Liver (tissue), 9 donors: ENCODE measurements around the gene RALGAPA2. TPM values are rescaled to one million over a fixed set of nuclear protein-coding genes. Genes with fewer than 3 reads are reported as not detected.

Experiments
- DNase-seq: peaks from one replicate; pipeline ENCODE4 v3.0.0-alpha.2; 2017; ENCODE audit warnings: low spot score
- H3K27ac ChIP-seq, 2 donors: one replicate each; pipeline ENCODE4 v1.7.0; 2013; ENCODE audit warnings: inconsistent platforms in 2 of 2, low read length in 2 of 2, control low read depth in 1 of 2, low read depth in 1 of 2, mild to moderate bottlenecking in 1 of 2
- H3K27me3 ChIP-seq, 4 donors: one replicate each; pipeline versions ENCODE4 v1.6.1 to v1.7.0; 2013; ENCODE audit warnings: low read length in 3 of 4, inconsistent platforms in 1 of 4, mild to moderate bottlenecking in 1 of 4, moderate library complexity in 1 of 4; ENCODE audit not compliant: control insufficient read depth in 4 of 4, insufficient read depth in 4 of 4
- H3K36me3 ChIP-seq, 4 donors: one replicate each; pipeline versions ENCODE4 v1.6.1 to v1.7.0; 2013; ENCODE audit warnings: low read length in 3 of 4, mild to moderate bottlenecking in 3 of 4, low read depth in 1 of 4, moderate library complexity in 1 of 4; ENCODE audit not compliant: control insufficient read depth in 4 of 4, insufficient read depth in 3 of 4
- H3K4me1 ChIP-seq, 4 donors: one replicate each; pipeline versions ENCODE4 v1.6.1 to v1.7.0; 2013; ENCODE audit warnings: low read length in 3 of 4, mild to moderate bottlenecking in 3 of 4, moderate library complexity in 1 of 4; ENCODE audit not compliant: control insufficient read depth in 4 of 4, insufficient read depth in 4 of 4
- H3K4me3 ChIP-seq, 3 donors: one replicate each; pipeline versions ENCODE4 v1.6.1 to v1.7.0; 2013; ENCODE audit warnings: low read length in 3 of 3, control low read depth in 1 of 3, low read depth in 1 of 3, mild to moderate bottlenecking in 1 of 3
- H3K9ac ChIP-seq, 2 donors: one replicate each; pipeline ENCODE4 v1.7.0; 2013; ENCODE audit warnings: low read length in 2 of 2, mild to moderate bottlenecking in 2 of 2, moderate library complexity in 2 of 2, control low read depth in 1 of 2, low read depth in 1 of 2
- H3K9me3 ChIP-seq, 4 donors: one replicate each; pipeline versions ENCODE4 v1.6.1 to v1.7.0; 2013; ENCODE audit warnings: low read length in 3 of 4; ENCODE audit not compliant: control insufficient read depth in 4 of 4
- EGR1 ChIP-seq, 2 donors: IDR thresholded peaks; 2 replicates each; pipeline ENCODE4 v1.6.1; 2016 to 2018; ENCODE audit warnings: antibody characterized with exemption in 2 of 2, low read depth in 2 of 2
- FOXA1 ChIP-seq: IDR thresholded peaks from 2 replicates; pipeline ENCODE4 v1.6.1; 2016; ENCODE audit warnings: antibody characterized with exemption
- FOXA2 ChIP-seq: IDR thresholded peaks from 2 replicates; pipeline ENCODE4 v1.6.1; 2016; ENCODE audit warnings: antibody characterized with exemption
- GABPA ChIP-seq, 2 donors: IDR thresholded peaks in 1 of 2; conservative IDR thresholded peaks in 1 of 2; 2 replicates each; pipeline ENCODE4 v1.6.1; 2016; ENCODE audit warnings: antibody characterized with exemption in 2 of 2, mild to moderate bottlenecking in 1 of 2, moderate library complexity in 1 of 2
- HNF4A ChIP-seq, 2 donors: conservative IDR thresholded peaks; 2 replicates each; pipeline ENCODE4 v1.6.1; 2016; ENCODE audit warnings: antibody characterized with exemption in 2 of 2, mild to moderate bottlenecking in 2 of 2
- HNF4G ChIP-seq: IDR thresholded peaks from 2 replicates; pipeline ENCODE4 v1.6.1; 2016; ENCODE audit warnings: antibody characterized with exemption
- JUND ChIP-seq, 2 donors: IDR thresholded peaks; 2 replicates each; pipeline ENCODE4 v1.6.1; 2016; ENCODE audit warnings: antibody characterized with exemption in 2 of 2
- NR2F2 ChIP-seq: IDR thresholded peaks from 2 replicates; pipeline ENCODE4 v1.6.1; 2016; ENCODE audit warnings: antibody characterized with exemption
- RAD21 ChIP-seq, 2 donors: IDR thresholded peaks; 2 replicates each; pipeline ENCODE4 v1.6.1; 2016; ENCODE audit warnings: antibody characterized with exemption in 2 of 2, mild to moderate bottlenecking in 2 of 2
- RXRA ChIP-seq, 2 donors: IDR thresholded peaks; 2 replicates each; pipeline ENCODE4 v1.6.1; 2017 to 2018; ENCODE audit warnings: antibody characterized with exemption in 2 of 2, mild to moderate bottlenecking in 1 of 2
- SP1 ChIP-seq: IDR thresholded peaks from 2 replicates; pipeline ENCODE4 v1.6.1; 2018; ENCODE audit warnings: antibody characterized with exemption, mild to moderate bottlenecking
- TAF1 ChIP-seq: conservative IDR thresholded peaks from 2 replicates; pipeline ENCODE4 v1.6.1; 2016; ENCODE audit warnings: antibody characterized with exemption, mild to moderate bottlenecking
- YY1 ChIP-seq: IDR thresholded peaks from 2 replicates; pipeline ENCODE4 v1.6.1; 2016; ENCODE audit warnings: antibody characterized with exemption, mild to moderate bottlenecking
- WGBS: extraction: QIAGEN DNeasy Blood & Tissue Kit; methylation state at CpG from one replicate; pipeline ENCODE4 v1.1.7; 2013; 5-methylcytosine and 5-hydroxymethylcytosine counted together
- polyA plus RNA-seq, 2 donors: library from polyadenylated mRNA; stranded (reverse) in 1 of 2; unstranded in 1 of 2; fragments of 200-250 nt in 1 of 2; fragments of >200 nt in 1 of 2; fragmentation: Nextera tagmentation in 1 of 2; extraction: Ambion mirVana in 1 of 2; gene quantifications; one replicate each; pipeline versions ENCODE4 v1.2.1 to v1.2.3, GENCODE V29; 2013 to 2015
- total RNA-seq, 2 donors: library from RNA; depleted of rRNA; stranded (reverse); fragments of >200 nt; gene quantifications; one replicate each; pipeline ENCODE4 v1.2.3, GENCODE V29; 2014
- TF ChIP-seq, protein P1 (sequence below): IDR thresholded peaks from 2 replicates; pipeline ENCODE4 v1.6.1; 2016; ENCODE audit warnings: antibody characterized with exemption, mild to moderate bottlenecking
- TF ChIP-seq, protein P2 (sequence below): IDR thresholded peaks from 2 replicates; pipeline ENCODE4 v1.6.1; 2016; ENCODE audit warnings: antibody characterized with exemption
- TF ChIP-seq, protein P3 (sequence below): IDR thresholded peaks from 2 replicates; pipeline ENCODE4 v1.6.1; 2016; ENCODE audit warnings: antibody characterized with exemption
- TF ChIP-seq, protein P4 (sequence below): fragments of 150-350 bp; IDR thresholded peaks from 2 replicates; pipeline ENCODE4 v1.5.1; 2017; ENCODE audit warnings: improper control_type of control experiment, low read depth, low read length; ENCODE audit not compliant: missing input control
- donor health status: healthy.
- donor health status: healthy.
- donor health status: healthy.
- donor health status: healthy.
- donor health status: healthy.

RALGAPA2 gene
- total and polyA plus RNA-seq, 4 donors, result 14.8 to 89.9 (median 25.1) TPM

DNA sequence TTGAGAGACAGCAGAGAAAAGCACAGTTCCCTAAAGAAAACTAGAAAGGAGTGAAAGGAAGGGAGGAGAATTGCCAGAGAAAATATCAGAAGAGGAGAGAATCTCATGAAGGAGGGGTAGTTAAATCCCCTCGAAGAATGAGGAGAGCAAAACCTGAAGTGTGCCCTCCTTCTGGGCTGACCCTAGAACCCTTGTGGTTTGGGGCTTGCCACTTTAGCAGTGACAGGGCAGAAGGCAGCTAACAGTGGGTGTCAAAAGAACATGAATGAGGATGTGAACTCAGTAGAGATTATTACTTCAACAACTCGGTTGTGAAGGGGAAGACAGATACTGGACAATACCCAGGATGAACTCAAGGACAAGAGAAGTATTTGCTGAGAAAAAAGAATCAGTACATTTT is 73.6 kb downstream of the RALGAPA2 start:
- no peak for DNase-seq
- no peaks in the 10 kb centered on the region for H3K4me1 ChIP-seq
- no peak overlapping the region for H3K4me3 ChIP-seq
- H3K9me3 ChIP-seq, result no peaks in the 10 kb centered on the region
- TF ChIP-seq RAD21 (IDR thresholded peaks at IDR 0.05) (no peak), SP1 (no peak), YY1 (no peak), HNF4G (no peak), EGR1 (IDR thresholded peaks at IDR 0.05; ENCODE audit: low read depth in 2 of 2) (no peak), HNF4A (conservative IDR thresholded peaks at IDR 0.05) (no peak), FOXA2 (no peak), FOXA1 (no peak), TAF1 (no peak)
- TF ChIP-seq, protein P1, sequence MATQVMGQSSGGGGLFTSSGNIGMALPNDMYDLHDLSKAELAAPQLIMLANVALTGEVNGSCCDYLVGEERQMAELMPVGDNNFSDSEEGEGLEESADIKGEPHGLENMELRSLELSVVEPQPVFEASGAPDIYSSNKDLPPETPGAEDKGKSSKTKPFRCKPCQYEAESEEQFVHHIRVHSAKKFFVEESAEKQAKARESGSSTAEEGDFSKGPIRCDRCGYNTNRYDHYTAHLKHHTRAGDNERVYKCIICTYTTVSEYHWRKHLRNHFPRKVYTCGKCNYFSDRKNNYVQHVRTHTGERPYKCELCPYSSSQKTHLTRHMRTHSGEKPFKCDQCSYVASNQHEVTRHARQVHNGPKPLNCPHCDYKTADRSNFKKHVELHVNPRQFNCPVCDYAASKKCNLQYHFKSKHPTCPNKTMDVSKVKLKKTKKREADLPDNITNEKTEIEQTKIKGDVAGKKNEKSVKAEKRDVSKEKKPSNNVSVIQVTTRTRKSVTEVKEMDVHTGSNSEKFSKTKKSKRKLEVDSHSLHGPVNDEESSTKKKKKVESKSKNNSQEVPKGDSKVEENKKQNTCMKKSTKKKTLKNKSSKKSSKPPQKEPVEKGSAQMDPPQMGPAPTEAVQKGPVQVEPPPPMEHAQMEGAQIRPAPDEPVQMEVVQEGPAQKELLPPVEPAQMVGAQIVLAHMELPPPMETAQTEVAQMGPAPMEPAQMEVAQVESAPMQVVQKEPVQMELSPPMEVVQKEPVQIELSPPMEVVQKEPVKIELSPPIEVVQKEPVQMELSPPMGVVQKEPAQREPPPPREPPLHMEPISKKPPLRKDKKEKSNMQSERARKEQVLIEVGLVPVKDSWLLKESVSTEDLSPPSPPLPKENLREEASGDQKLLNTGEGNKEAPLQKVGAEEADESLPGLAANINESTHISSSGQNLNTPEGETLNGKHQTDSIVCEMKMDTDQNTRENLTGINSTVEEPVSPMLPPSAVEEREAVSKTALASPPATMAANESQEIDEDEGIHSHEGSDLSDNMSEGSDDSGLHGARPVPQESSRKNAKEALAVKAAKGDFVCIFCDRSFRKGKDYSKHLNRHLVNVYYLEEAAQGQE, result no peak
- TF ChIP-seq, protein P2, sequence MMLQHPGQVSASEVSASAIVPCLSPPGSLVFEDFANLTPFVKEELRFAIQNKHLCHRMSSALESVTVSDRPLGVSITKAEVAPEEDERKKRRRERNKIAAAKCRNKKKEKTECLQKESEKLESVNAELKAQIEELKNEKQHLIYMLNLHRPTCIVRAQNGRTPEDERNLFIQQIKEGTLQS, result no peak
- TF ChIP-seq, protein P3, sequence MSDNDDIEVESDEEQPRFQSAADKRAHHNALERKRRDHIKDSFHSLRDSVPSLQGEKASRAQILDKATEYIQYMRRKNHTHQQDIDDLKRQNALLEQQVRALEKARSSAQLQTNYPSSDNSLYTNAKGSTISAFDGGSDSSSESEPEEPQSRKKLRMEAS, result no peak
- WGBS, result 70% methylated on average over 2 of the region's 2 CpGs
- H3K27ac ChIP-seq, result no peak overlapping the region
- no peak overlapping the region for H3K9ac ChIP-seq
- H3K36me3 ChIP-seq, result peaks cover 5 to 53% (median 42%) of the 10 kb centered on the region in 4 donors
- H3K27me3 ChIP-seq, result no peaks in the 10 kb centered on the region

DNA sequence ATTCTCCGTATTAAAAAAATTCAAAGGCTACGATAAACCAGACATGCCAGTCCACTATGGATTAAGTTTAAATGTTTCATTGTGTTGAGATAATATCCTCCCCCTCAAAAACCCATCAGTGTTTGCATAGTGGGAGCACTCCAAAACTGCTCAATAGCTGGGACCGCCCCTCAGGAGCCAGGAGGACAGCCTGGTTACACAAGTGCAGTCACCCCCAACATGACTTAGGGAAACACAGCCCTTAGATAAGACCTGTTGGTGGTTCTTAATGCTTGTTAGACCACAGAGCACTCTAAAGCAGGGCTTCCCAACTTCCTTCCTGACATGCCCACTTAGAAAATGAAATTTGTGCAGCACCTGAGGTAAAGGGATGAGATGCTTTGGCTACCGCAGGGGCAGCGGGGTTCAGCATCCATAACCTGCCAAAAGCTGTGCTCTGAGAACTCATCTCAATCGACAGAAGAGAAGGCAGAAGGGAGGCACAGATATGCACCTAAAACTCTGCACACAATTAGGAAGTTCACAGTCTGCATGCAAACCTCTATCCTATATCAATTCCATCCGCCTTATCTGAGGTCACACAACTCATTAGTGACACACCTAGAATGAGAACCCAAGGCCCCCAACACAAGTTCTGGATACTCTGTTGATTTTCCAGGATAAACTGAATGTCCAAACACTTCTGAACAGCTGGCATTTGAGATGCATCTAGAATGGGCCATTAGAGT is 74.3 kb downstream of the RALGAPA2 start:
- H3K36me3 ChIP-seq, result peaks cover 5 to 55% (median 44%) of the 10 kb centered on the region in 4 donors
- no peak for TF ChIP-seq GABPA (IDR thresholded peaks at IDR 0.05 in 1 of 2, conservative IDR thresholded peaks at IDR 0.05 in 1 of 2)
- TF ChIP-seq SP1, result no peak
- no peak for TF ChIP-seq RXRA (IDR thresholded peaks at IDR 0.05)
- TF ChIP-seq TAF1, result no peak
- TF ChIP-seq FOXA2, result no peak
- TF ChIP-seq EGR1 (IDR thresholded peaks at IDR 0.05; ENCODE audit: low read depth in 2 of 2), result no peak
- TF ChIP-seq, protein P2, result no peak
- TF ChIP-seq, protein P3, result no peak
- TF ChIP-seq YY1, result no peak
- no peak for TF ChIP-seq HNF4A (conservative IDR thresholded peaks at IDR 0.05)
- TF ChIP-seq RAD21 (IDR thresholded peaks at IDR 0.05), result no peak
- TF ChIP-seq, protein P1, result no peak
- TF ChIP-seq NR2F2, result no peak
- no peak for TF ChIP-seq JUND (IDR thresholded peaks at IDR 0.05)
- TF ChIP-seq, protein P4, sequence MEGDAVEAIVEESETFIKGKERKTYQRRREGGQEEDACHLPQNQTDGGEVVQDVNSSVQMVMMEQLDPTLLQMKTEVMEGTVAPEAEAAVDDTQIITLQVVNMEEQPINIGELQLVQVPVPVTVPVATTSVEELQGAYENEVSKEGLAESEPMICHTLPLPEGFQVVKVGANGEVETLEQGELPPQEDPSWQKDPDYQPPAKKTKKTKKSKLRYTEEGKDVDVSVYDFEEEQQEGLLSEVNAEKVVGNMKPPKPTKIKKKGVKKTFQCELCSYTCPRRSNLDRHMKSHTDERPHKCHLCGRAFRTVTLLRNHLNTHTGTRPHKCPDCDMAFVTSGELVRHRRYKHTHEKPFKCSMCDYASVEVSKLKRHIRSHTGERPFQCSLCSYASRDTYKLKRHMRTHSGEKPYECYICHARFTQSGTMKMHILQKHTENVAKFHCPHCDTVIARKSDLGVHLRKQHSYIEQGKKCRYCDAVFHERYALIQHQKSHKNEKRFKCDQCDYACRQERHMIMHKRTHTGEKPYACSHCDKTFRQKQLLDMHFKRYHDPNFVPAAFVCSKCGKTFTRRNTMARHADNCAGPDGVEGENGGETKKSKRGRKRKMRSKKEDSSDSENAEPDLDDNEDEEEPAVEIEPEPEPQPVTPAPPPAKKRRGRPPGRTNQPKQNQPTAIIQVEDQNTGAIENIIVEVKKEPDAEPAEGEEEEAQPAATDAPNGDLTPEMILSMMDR, result no peak
- WGBS, result 92% methylated on average over 7 of the region's 7 CpGs

More for the DNA sequence above, 74.3 kb downstream of the RALGAPA2 start:
- Histone ChIP-seq H3K27ac (no peak overlapping the region), H3K27me3 (no peaks in the 10 kb centered on the region), H3K9ac (no peak overlapping the region), H3K9me3 (no peaks in the 10 kb centered on the region), H3K4me3 (no peak overlapping the region), H3K4me1 (no peaks in the 10 kb centered on the region)
- DNase-seq, result no peak
